SU-DHL-6 (cell line): ENCODE results near the gene MINK1.
A peak's percentile ranks its signal among the peaks of the same experiment; 100 is the strongest.

Source experiments
- H2AFZ ChIP-seq: fragments of 200-600 bp; sonication (generic); 2 replicates; pipeline ENCODE4 v1.6.1; 2014; ENCODE audit warnings: low read depth, mild to moderate bottlenecking, moderate library complexity, mixed read lengths, antibody characterized with exemption, low read length; ENCODE audit not compliant: severe bottlenecking
- H3F3A ChIP-seq: fragments of 200-600 bp; shearing (Covaris generic); 2 replicates; pipeline ENCODE4 v1.6.0; 2016; ENCODE audit warnings: antibody characterized with exemption, mild to moderate bottlenecking; ENCODE audit not compliant: insufficient read depth
- H3K27ac ChIP-seq: fragments of 200-600 bp; sonication (generic); 2 replicates; pipeline ENCODE4 v1.5.1; 2016; ENCODE audit warnings: low read depth, mild to moderate bottlenecking, low read length, moderate library complexity, mixed read lengths
- H3K27me3 ChIP-seq: fragments of 200-600 bp; sonication (generic), shearing (Covaris generic); 2 replicates; pipeline ENCODE4 v1.6.0; 2014; ENCODE audit warnings: mild to moderate bottlenecking, low read length
- H3K36me3 ChIP-seq: fragments of 200-600 bp; sonication (generic); 2 replicates; pipeline ENCODE4 v1.6.1; 2014; ENCODE audit warnings: mild to moderate bottlenecking, low read length, mixed read lengths
- H3K4me2 ChIP-seq: fragments of 300-600, 200-600 bp; shearing (Covaris generic), sonication (generic); 2 replicates; pipeline ENCODE4 v1.6.0; 2014; ENCODE audit warnings: low read length, low read depth, mild to moderate bottlenecking; ENCODE audit not compliant: poor library complexity, severe bottlenecking
- H3K4me3 ChIP-seq: fragments of 200-600 bp; sonication (generic); 2 replicates; pipeline ENCODE4 v1.5.1; 2014; ENCODE audit warnings: antibody characterized with exemption, low read length, mild to moderate bottlenecking, mixed read lengths; ENCODE audit not compliant: insufficient read depth, poor library complexity, severe bottlenecking
- H3K79me2 ChIP-seq: fragments of 200-600 bp; sonication (generic); 2 replicates; pipeline ENCODE4 v1.6.1; 2014; ENCODE audit warnings: mild to moderate bottlenecking, low read length, moderate library complexity; ENCODE audit not compliant: insufficient read depth
- H3K9ac ChIP-seq: fragments of 200-600 bp; sonication (generic); 2 replicates; pipeline ENCODE4 v1.7.0; 2014; ENCODE audit warnings: mild to moderate bottlenecking, low read length
- H3K9me2 ChIP-seq: fragments of 200-600 bp; sonication (generic); replicated peaks from 2 replicates; pipeline ENCODE4 v1.6.1; 2014; ENCODE audit warnings: low read length; ENCODE audit not compliant: insufficient read depth
- H3K9me3 ChIP-seq: fragments of 200-600 bp; sonication (generic); 2 replicates; pipeline ENCODE4 v1.6.1; 2014; ENCODE audit warnings: low read length, mixed read lengths; ENCODE audit not compliant: insufficient read depth
- H4K20me1 ChIP-seq: fragments of 200-600 bp; sonication (generic); 2 replicates; pipeline ENCODE4 v1.6.1; 2014; ENCODE audit warnings: low read depth, mild to moderate bottlenecking, antibody characterized with exemption, low read length, moderate library complexity, mixed read lengths
- CTCF ChIP-seq: fragments of 200-600 bp; sonication (generic); IDR thresholded peaks from one replicate; pipeline ENCODE4 v1.5.1; 2017; ENCODE audit warnings: antibody characterized with exemption, mild to moderate bottlenecking, low read length, moderate library complexity; ENCODE audit not compliant: insufficient read depth, poor library complexity, severe bottlenecking
- EZH2phosphoT487 ChIP-seq: fragments of 200-600 bp; sonication (generic), shearing (Covaris generic); conservative IDR thresholded peaks from 2 replicates; pipeline ENCODE4 v1.6.1; 2018; ENCODE audit warnings: mild to moderate bottlenecking, antibody characterized with exemption, low read length, moderate library complexity, mixed read lengths

Gene MINK1

GRCh38 chr17:4807605-4808377, 25.3 kb upstream of the MINK1 start:
- Histone ChIP-seq H3F3A (0 out of 2 replicates have a peak, but pooled peaks cover 4% of the 10 kb centered on the region), H3K9me3 (no peaks in the 10 kb centered on the region), H3K9ac (peak overlapping the region; percentile 72), H2AFZ (no peak overlapping the region), H3K79me2 (no peaks in the 10 kb centered on the region), H3K4me2 (peak overlapping the region; percentile 99), H4K20me1 (no peaks in the 10 kb centered on the region), H3K4me3 (peak overlapping the region; percentile 94), H3K36me3 (no peaks in the 10 kb centered on the region), H3K27me3 (no peaks in the 10 kb centered on the region), H3K27ac (no peak overlapping the region), H3K9me2 (no peaks in the 10 kb centered on the region)
- TF ChIP-seq CTCF (no peak), EZH2phosphoT487 (no peak)

GRCh38 chr17:4808378-4808767, 24.8 kb upstream of the MINK1 start:
- Histone ChIP-seq H3K9ac (no peak overlapping the region), H3K27ac (no peak overlapping the region), H3K27me3 (no peaks in the 10 kb centered on the region), H3K4me3 (no peak overlapping the region), H3K79me2 (no peaks in the 10 kb centered on the region), H3K9me3 (no peaks in the 10 kb centered on the region), H3K36me3 (no peaks in the 10 kb centered on the region), H3K9me2 (no peaks in the 10 kb centered on the region), H3F3A (0 out of 2 replicates have a peak, but pooled peaks cover 4% of the 10 kb centered on the region), H2AFZ (no peak overlapping the region), H3K4me2 (no peak overlapping the region), H4K20me1 (no peaks in the 10 kb centered on the region)
- TF ChIP-seq EZH2phosphoT487, result no peak
- no peak for TF ChIP-seq CTCF

GRCh38 chr17:4810696-4811290, 22.3 kb upstream of the MINK1 start:
- H3K9ac ChIP-seq, result no peak overlapping the region
- H3K4me3 ChIP-seq, result no peak overlapping the region
- H3K79me2 ChIP-seq, result no peaks in the 10 kb centered on the region
- no peak overlapping the region for H3K27ac ChIP-seq
- no peaks in the 10 kb centered on the region for H3K27me3 ChIP-seq
- H3K4me2 ChIP-seq, result no peak overlapping the region
- no peaks in the 10 kb centered on the region for H3K9me2 ChIP-seq
- TF ChIP-seq CTCF (no peak), EZH2phosphoT487 (no peak)
- no peaks in the 10 kb centered on the region for H3K36me3 ChIP-seq
- H2AFZ ChIP-seq, result no peak overlapping the region
- no peaks in the 10 kb centered on the region for H4K20me1 ChIP-seq
- 0 out of 2 replicates have a peak, but pooled peaks cover 4% of the 10 kb centered on the region for H3F3A ChIP-seq
- H3K9me3 ChIP-seq, result no peaks in the 10 kb centered on the region
